Esophagus mucosa (tissue), 1 donor: ENCODE measurements around the gene ARL5C. TPM values are rescaled to one million over a fixed set of nuclear protein-coding genes. Genes with fewer than 3 reads are reported as not detected.

ENCODE experiments used
- total RNA-seq: library from RNA; stranded (reverse); gene quantifications from one replicate; pipeline ENCODE4 v1.2.4, GENCODE V29; 2023
- donor health status: DM: yes; HTN: yes; CAD: no.

The ARL5C gene
- total RNA-seq, 1 donor from 2014 or later, result not detected

Other genes with a start within 250 kb of the ARL5C start
- gene FBXO47, start 198.8 kb downstream of the ARL5C start, total RNA-seq, result not detected
- gene PLXDC1, start 14.5 kb downstream of the ARL5C start, total RNA-seq, result 3.1 TPM
- 2.0 TPM for gene CACNB1, start 31.5 kb upstream of the ARL5C start, total RNA-seq
- gene RPL19, start 34.1 kb upstream of the ARL5C start, total RNA-seq, result 1,581 TPM
- 0.60 TPM for gene STAC2, start 59.8 kb upstream of the ARL5C start, total RNA-seq
- 8.3 TPM for gene FBXL20, start 235.5 kb upstream of the ARL5C start, total RNA-seq